NCI-H2107 (cell line): ENCODE data around the gene PCBP3.

Source experiments
- DNase-seq: peaks from one replicate; lab custom pipeline; 2025; lab: John Stamatoyannopoulos, UW

The PCBP3 gene

GRCh38 chr21:45982092-45982757 lies 338.7 kb downstream of the PCBP3 start:
- no peak for DNase-seq

GRCh38 chr21:45982758-45983648 lies 339.5 kb downstream of the PCBP3 start:
- DNase-seq: no peak

GRCh38 chr21:45983649-45983965 lies 340.1 kb downstream of the PCBP3 start:
- DNase-seq: no peak

- no peak for DNase-seq
Observed at GRCh38 chr21:45983981-45984551, 340.5 kb downstream of the PCBP3 start.

DNA sequence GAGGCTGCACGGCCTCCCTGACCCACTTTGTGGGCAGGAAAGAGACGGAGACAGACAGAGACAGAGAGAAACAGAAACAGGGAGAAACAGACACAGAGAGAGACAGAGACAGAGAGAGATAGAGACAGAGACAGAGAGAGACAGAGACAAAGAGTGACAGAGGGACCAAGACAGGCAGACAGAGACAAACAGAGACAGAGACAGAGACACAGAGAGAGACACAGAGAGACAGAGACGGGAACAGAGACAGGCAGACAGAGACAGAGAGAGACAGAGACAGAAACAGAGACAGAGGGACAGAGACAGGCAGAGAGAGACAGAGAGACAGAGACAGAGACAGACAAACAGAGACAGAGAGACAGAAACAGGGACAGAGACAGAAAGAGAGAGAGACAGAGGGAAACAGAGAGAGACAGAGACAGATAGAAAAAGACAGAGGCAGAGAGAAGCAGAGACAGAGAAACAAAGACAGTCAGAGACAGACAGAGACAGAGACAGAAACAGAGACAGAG lies 341.1 kb downstream of the PCBP3 start:
- no peak for DNase-seq

DNA sequence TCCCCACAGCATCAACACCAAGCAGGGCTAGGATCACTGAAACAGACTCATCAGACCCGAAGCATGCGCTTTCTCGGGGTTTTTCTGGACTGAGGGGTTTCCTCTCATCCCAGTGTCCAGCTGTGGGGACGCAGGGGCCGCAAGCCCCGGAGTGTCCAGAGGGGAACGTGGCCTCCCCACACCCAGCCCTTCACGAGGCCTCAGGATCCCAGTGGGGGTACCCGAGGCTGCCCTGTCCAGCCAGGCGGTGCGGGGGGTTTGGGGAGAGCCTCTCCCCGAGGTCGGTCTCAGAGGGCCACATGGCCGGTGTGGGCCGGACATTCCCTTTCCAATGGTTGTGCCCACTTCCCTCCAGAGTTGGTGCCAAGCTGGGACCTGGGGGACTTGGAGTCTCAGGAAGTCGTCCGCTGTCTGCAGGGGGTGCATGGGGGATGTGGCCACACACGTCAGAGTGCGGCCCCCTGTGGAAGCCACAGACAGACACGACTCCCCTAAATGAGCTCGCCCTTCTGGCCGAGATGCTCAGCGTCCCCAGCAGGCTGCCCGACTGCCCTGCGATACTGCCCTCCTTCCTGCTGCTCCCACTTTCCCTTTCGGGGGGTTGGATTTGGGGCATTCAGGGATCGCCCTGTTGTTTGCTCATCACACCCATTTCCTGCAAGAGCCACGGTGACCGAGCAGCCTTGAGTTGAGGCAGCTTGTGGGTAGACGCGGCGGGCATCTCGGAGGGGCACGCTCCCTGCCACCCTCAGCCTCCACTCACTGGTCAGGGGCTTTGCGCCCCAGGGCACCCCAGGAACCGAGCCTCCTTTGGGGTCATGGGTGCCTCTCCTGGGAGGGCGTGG lies 342.2 kb downstream of the PCBP3 start:
- DNase-seq: no peak

DNA sequence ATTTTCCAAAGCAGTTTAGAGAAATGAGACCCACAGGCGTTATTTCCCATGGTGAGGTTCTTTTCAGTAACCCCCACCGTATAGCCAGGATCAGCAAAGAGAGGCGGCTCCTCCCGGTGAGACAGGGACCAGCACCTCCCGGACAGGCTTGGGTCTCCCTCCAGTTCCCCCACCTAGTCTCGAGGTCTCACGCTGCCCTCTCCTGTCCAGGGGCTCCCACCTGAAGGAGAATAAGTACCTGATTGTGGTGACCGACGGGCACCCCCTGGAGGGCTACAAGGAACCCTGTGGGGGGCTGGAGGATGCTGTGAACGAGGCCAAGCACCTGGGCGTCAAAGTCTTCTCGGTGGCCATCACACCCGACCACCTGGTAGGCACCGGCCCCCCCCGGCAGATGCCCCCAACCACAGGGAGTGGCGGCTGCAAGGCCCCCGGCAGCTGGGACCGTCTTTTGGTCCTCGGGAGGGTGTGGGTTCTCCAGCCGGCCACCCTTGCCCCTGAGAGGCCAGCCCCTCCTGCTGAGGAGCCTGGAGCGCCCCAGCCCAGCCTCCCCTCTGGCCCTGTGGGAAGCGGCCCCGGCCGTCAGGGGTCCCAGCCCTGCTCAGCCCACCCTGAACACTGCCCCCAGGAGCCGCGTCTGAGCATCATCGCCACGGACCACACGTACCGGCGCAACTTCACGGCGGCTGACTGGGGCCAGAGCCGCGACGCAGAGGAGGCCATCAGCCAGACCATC lies 343.0 kb downstream of the PCBP3 start:
- DNase-seq: no peak

DNA sequence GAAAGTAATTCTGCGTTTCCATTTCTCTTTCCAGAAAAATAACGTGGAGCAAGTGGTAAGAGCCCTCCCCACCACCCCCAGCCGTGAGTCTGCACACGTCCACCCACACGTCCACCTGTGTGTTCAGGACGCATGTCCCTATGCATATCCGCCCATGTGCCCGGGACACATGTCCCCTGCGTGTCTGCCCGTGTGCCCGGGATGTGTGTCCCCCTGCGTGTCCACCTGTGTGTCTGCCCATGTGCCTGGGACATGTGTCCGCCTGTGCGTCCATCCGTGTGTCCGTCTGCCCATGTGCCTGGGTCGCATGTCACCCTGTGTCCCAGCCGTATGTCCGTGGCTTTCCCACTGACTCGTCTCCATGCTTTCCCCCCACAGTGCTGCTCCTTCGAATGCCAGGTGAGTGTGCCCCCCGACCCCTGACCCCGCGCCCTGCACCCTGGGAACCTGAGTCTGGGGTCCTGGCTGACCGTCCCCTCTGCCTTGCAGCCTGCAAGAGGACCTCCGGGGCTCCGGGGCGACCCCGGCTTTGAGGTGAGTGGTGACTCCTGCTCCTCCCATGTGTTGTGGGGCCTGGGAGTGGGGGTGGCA lies 343.7 kb downstream of the PCBP3 start:
- no peak for DNase-seq

DNA sequence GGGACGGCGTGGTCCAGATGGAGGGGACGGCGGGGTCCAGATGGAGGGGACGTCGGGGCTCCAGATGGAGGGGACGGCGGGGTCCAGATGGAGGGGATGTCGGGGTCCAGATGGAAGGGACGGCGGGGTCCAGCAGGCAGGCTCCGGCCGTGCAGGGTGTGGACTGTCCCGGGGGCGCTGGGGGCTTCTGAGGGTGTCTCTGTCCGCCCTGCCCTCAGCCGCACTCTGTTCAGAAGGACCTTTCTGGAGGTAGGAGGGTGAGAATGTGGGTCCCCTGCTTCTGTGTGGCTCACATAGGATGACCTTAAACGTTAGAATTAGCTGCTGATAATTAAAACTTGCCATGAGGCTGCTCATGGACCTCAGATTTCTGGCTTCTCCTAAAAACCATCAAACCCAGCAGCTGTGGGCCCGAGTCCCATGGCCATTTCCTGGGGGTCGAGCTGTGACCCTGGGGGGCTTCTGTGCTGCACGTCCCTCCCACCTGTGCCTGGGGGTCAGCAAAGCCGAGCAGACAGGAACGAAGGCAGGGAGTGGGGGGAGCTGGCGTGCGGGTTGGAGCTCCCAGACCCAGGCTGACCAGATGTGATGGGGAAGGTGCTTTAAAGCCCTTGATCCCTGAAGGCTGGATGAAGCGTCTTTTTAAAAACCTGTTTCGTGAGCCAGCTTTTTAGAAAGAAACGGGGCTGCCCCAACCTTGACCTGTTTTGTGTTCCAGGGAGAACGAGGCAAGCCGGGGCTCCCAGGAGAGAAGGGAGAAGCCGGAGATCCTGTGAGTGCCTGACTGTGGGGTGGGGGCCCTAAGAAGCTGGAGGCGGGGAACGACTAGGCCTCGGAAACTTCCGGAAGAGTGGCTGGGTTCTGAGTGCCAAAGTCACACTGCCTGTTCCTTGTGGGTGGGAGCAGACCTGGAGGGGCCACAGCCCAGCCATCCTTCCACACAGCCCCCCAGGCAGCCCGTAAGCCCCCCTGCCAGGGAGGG lies 345.1 kb downstream of the PCBP3 start:
- DNase-seq: no peak

- no peak for DNase-seq
Observed at GRCh38 chr21:45989355-45990048, 346.0 kb downstream of the PCBP3 start.

GRCh38 chr21:45990049-45990711 lies 346.7 kb downstream of the PCBP3 start:
- no peak for DNase-seq

DNA sequence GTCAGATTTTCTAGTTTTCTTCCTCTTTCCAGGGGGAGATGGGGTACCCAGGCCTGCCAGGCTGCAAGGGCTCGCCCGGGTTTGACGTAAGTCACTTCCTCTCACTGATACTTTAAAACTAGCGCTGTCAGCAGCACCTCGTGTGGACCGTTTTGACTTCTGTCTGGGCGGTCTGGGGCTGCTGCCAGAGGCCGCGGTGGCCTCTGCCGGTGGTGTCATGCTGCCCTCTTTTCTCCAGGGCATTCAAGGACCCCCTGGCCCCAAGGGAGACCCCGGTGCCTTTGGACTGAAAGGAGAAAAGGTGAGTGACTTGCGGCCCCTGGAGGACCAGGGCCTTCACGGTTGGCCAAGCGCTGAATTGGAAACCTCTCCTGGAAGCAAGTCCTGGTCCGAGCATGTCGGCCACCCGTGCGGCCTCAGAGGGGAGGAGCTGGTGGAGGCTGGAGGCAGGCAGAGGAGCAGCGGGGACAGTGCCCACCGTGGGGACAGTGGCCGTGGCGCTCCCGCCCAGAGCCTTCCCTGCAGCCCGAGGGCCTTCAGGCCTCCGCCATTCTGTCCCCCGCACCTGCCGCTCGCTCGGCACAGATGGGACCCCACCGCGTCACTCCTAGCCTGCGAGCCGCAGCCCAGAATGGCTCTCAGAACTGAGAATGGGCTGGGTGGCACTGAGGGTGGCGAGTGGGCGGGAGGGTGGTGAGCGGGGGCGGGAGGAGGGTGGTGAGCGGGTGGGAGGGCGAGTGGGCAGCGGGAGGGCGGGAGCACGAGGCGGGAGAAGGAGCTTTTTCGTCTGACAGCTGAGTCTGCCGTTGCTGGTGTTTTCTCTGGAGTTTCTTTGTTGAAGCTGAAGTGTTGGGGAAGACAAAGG lies 347.4 kb downstream of the PCBP3 start:
- no peak for DNase-seq

- DNase-seq: no peak
Observed at GRCh38 chr21:45991606-45992300, 348.2 kb downstream of the PCBP3 start.
